AG04450 (cell line): Measurements from ENCODE around the gene TNRC18. TPM values are rescaled to one million over a fixed set of nuclear protein-coding genes. Genes with fewer than 3 reads are reported as not detected.
"Not testable (repeated sequence)": the region's sequence is repeated elsewhere in the genome, so short reads cannot be mapped to it uniquely, and the experiment has no call there.

Source experiments
- CTCF ChIA-PET: fragments of 300-600, 350-600 bp; formaldehyde crosslinking; extraction: SDS; loops from one replicate; lab custom pipeline; 2022; ENCODE audit warnings: antibody characterized with exemption, inconsistent platforms; lab: Charles Lee
- POLR2A ChIA-PET: fragments of 350-600 bp; formaldehyde crosslinking; extraction: SDS; loops from one replicate; lab custom pipeline; 2021; ENCODE audit warnings: antibody characterized with exemption, inconsistent platforms; lab: Yijun Ruan, JAX
- DNase-seq: peaks from one replicate; pipeline ENCODE4 v3.0.0-alpha.2; 2011; ENCODE audit warnings: low read depth, low spot score
- H3K27ac ChIP-seq: one replicate; pipeline ENCODE4 v1.5.1; 2012; ENCODE audit warnings: low read depth, low read length, control low read depth
- H3K27me3 ChIP-seq: one replicate; pipeline ENCODE4 v1.6.0; 2012; ENCODE audit warnings: low read length; ENCODE audit not compliant: control insufficient read depth, insufficient read depth
- H3K4me3 ChIP-seq: 2 replicates; pipeline ENCODE4 v1.5.1; 2011; ENCODE audit warnings: mild to moderate bottlenecking, low read depth, low read length, control low read depth
- H3K9me3 ChIP-seq: 2 replicates; pipeline ENCODE4 v1.5.1; 2012; ENCODE audit warnings: low read length; ENCODE audit not compliant: control insufficient read depth, insufficient read depth
- polyA plus RNA-seq: library from polyadenylated mRNA; depleted of rRNA; stranded (reverse); fragments of >200 nt; gene quantifications from 2 replicates; pipeline ENCODE4 v1.2.3, GENCODE V29; 2011
- TF ChIP-seq, protein P1 (sequence below): IDR thresholded peaks from 2 replicates; pipeline ENCODE4 v1.5.1; 2011; ENCODE audit warnings: low read depth, low read length, control low read depth, inconsistent platforms

The TNRC18 gene
- polyA plus RNA-seq, 1 experiment: 13.4 TPM

DNA sequence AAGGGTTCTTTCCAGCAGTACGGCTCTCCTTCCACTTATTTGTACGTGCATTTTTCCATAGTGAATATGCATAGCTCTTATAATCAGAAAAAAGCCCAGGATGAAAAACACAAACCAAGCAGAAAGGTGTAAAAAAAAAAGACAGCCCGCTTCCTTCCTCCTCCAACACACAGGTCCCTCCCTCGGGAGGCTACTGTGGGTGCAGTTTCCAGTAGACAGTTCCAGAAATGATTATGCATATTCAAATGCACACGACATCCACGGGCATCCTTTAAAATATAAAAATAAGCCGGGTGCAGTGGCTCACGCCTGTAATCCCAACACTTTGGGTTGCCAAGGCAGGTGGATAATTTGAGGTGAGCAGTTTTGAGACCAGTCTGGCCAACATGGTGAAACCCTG lies 59.9 kb downstream of the TNRC18 start:
- Histone ChIP-seq H3K27ac (no peak overlapping the region), H3K27me3 (no peaks in the 10 kb centered on the region), H3K4me3 (no peak overlapping the region), H3K9me3 (no peaks in the 10 kb centered on the region)
- CTCF ChIA-PET: interaction anchor here (0.6 to 1.3 kb wide), 3 partner anchors 9 to 97 kb away, joined by 3 to 5 read pairs (median 3); no protein-coding TSS in a partner anchor
- POLR2A ChIA-PET: no interaction called here
- no peak for DNase-seq
- TF ChIP-seq, protein P1, sequence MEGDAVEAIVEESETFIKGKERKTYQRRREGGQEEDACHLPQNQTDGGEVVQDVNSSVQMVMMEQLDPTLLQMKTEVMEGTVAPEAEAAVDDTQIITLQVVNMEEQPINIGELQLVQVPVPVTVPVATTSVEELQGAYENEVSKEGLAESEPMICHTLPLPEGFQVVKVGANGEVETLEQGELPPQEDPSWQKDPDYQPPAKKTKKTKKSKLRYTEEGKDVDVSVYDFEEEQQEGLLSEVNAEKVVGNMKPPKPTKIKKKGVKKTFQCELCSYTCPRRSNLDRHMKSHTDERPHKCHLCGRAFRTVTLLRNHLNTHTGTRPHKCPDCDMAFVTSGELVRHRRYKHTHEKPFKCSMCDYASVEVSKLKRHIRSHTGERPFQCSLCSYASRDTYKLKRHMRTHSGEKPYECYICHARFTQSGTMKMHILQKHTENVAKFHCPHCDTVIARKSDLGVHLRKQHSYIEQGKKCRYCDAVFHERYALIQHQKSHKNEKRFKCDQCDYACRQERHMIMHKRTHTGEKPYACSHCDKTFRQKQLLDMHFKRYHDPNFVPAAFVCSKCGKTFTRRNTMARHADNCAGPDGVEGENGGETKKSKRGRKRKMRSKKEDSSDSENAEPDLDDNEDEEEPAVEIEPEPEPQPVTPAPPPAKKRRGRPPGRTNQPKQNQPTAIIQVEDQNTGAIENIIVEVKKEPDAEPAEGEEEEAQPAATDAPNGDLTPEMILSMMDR: no peak

DNA sequence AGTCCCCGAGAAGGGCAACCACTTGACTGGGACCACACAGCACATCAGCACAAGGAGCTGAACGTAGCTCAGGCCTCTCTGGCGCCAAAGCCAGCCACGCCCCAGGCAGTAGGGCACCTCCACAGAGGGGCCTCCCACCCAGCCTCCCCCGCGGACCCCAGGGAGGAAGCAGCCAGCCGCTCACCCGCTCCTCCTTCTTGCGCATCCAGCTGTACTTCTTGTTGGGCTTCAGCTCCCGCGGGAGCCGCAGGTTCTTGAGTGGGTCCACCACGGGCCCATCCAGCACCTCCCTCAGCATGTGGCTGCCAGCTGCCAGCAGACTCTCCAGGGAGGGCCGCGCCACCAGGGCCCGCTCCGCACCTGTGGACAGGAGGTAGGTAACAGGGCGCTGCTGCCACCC lies 61.2 kb downstream of the TNRC18 start:
- TF ChIP-seq, protein P1: no peak
- DNase-seq: no peak
- no peak overlapping the region for H3K27ac ChIP-seq
- no peaks in the 10 kb centered on the region for H3K27me3 ChIP-seq
- no peaks in the 10 kb centered on the region for H3K9me3 ChIP-seq
- CTCF ChIA-PET: no interaction called here
- no peak overlapping the region for H3K4me3 ChIP-seq
- POLR2A ChIA-PET: no interaction called here

DNA sequence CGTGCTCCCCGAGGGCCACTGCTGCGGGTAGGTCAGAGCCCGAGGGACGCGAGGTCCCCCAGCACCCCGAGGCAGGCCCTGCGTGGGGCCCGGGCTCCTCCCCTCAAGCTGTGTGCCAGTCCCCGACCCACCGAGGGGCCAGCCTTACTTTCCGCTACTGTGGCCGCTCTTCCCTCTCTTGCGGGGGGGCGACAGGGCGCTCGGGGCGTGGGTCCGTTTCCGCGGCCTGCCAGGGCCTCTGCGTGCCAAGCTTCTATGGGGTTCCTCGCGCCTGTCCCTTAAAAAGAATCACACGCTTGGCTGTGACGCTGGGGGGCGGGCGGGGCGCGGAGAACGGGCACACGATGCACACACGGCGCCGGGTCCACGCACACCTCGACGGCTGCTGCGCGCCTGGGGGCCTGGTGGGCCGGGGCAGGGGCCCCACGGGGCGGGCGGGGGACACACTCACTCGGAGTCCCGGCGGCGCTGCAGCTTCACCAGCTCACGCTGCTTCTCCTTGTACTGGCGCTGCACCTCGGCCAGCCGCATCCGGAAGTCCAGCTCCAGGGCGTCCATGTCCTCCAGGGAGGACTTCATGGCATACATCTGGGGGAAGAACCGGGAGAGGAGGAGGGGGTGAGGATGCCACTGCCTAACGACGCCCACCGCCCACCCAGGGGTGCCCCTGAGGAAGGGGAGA lies 62.0 kb downstream of the TNRC18 start:
- ChIA-PET CTCF (no interaction called here), POLR2A (interaction anchor here (0.5 kb wide), 1 partner anchor 106 kb away, joined by 6 read pairs; no protein-coding TSS in a partner anchor)
- Histone ChIP-seq H3K27ac (no peak overlapping the region), H3K9me3 (no peaks in the 10 kb centered on the region), H3K4me3 (no peak overlapping the region), H3K27me3 (no peaks in the 10 kb centered on the region)
- TF ChIP-seq, protein P1: no peak
- DNase-seq: no peak

DNA sequence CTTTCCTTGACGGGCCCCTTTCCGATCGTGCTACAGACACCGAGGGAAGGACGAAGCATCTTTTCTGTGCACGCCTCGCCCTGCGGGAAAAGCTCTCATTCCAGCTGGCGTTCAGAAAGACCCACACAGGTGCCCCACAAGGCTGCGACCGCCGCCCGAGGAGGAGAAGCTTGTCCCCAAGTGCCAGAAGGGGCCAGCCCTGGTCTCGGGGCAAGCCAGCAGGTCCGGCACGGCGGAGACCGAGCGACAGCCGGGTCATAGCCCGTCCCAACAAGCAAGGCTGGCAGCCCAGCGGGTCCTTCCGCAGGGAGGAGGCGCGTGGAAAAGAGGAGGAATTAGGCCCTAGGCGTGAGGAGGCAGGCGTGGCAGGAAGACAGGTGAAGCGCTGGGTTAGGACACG lies 62.7 kb downstream of the TNRC18 start:
- no peaks in the 10 kb centered on the region for H3K9me3 ChIP-seq
- no peaks in the 10 kb centered on the region for H3K27me3 ChIP-seq
- H3K4me3 ChIP-seq: no peak overlapping the region
- DNase-seq: no peak
- ChIA-PET POLR2A (no interaction called here), CTCF (no interaction called here)
- TF ChIP-seq, protein P1: no peak
- H3K27ac ChIP-seq: no peak overlapping the region

DNA sequence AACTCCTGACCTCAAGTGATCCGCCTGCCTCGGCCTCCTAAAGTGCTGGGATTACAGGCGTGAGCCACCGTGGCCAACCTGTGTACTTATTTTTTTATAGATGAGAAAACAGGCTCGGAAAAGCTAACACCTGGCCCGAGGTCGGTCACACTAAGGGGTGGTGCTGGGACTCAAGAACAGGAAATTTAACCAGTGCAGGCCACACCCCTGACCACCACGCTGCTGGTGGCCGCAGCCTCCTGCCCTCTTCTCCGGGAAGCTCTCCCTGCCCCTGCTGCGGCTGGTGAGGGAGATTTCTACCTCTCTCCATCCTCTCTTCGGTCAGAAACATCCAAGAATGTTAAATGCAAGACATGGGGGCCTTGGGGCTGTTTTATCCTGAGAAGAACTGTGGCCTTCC lies 63.2 kb downstream of the TNRC18 start:
- ChIA-PET POLR2A (no interaction called here), CTCF (no interaction called here)
- TF ChIP-seq, protein P1: no peak
- Histone ChIP-seq H3K4me3 (no peak overlapping the region), H3K9me3 (no peaks in the 10 kb centered on the region), H3K27ac (no peak overlapping the region), H3K27me3 (no peaks in the 10 kb centered on the region)
- no peak for DNase-seq

DNA sequence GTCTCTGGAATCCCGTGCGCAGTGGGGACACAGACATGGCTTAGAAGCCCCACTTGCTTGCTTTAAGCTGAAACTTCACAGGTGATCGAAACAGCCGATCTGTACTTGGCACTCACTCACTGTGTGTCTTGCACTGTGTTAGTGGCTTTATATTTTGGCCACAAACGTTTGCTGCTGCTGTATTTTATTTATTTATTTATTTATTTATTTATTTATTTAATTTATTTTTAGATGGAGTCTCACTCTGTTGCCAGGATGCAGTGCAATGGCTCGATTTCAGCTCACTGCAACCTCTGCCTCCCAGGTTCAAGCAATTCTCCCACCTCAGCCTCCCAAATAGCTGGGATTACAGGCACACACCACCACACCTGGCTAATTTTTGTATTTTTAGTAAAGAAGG lies 63.6 kb downstream of the TNRC18 start:
- H3K27ac ChIP-seq, DNase-seq, POLR2A ChIA-PET, H3K27me3 ChIP-seq, CTCF ChIA-PET, H3K4me3 ChIP-seq, H3K9me3 ChIP-seq: not testable (repeated sequence)
